GM11168 (cell line): Measurements from ENCODE around the gene HOXA11.

Experiments used
- in situ Hi-C: fragments of 300-500 bp; cut with MboI; formaldehyde crosslinking; loops from one replicate; pipeline ENCODE4 v1.12.0; 2022; ENCODE audit warnings: low sequenced_read_pairs; ENCODE audit not compliant: unreplicated experiment

Gene HOXA11

DNA sequence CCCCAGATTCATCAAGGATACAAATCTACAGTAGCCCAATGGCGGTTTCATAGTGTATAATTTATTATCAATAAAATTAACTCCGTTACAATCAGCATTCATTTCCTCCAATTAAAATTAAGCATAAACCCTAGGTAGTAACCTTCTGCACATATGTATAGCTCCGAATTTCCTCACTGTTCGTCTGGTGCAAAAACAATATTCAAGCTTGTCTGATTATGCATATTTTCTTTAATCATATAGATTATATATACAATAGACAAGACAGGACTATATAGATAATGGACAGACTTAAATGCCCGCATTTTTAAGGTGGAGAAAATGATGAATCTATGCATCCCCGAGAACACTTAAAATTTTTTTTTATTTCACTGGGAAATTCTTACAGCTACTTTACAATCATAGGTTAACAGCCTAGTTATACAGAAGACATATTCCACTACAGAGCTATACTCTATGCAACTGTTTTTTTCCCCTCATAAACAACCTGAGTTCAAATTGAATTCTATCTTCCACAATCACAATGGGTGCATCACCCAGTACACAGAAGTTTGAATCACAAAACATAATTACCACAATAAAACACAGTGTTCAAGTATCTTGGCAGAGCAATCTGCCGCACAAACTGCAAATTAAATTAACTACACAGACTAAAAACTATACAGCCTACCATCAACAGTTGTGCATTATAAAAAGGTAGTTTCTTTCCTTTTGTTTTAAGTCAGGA is 22.3 kb downstream of the HOXA11 start:
- in situ Hi-C loops: no loop called here

DNA sequence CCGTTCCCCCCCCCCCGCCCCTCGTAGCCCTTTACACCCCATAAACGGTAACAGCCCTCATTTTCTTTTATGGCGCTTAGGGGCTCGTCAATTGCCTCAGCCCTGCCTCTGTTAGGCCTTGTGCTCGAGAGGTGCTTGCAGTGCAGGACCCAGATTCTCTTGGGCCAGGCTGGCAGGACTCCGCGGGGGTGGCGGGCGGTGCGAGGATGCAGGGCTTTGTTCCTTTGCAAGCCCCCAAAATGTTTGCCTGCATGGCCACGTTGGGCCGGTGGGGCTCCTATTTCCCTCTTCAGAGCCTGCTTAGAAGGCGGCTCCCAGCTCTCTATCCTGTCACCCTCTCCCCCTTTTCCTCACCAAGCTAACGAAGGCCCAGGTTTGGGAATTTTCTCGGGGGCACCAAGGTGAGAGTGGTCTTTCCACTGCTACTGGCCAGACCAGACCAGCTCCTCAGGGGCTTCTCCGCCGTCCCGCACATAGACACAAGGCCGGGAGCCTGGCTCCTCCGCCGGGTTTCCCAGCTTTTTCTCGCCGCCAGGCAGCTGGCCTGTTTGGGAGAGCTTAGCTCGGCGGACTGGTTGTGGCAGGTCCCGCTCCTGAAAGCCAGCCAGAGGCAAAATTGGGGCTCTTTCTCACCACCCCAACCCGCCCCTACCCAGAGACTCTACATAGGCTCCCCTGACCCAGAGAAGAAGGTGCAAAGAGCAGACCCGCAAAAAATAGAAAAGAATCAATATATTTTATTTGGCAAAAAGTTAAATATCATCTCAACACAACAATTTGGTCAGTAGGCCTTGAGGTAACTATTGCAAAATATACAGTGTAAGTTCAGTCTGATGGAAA is 23.1 kb downstream of the HOXA11 start:
- in situ Hi-C loops: no loop called here

DNA sequence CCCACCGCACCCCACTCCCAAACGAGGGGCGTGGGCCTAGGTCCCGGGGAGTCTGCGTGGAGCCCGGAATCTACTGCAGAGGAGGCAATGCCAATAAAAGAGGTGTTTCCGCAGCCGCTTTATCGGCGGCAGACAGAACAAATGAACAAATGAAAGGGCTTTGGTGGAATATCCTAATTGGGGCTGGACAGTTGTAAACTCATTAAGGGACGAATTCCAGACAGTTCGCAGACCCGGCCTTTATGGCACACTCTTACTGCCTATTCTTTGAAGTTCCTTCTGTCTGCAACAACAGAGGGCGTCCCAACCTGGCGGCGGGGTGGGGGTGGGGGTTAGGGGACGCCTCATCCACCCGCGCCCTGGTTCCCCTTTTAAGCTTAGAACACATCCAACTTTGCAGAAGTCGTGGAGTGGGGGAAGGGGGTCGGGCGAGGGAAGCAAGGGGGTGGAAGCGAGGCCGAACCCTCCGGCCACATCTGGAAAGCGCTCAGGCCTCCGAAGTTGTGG is 23.8 kb downstream of the HOXA11 start:
- in situ Hi-C loops: no loop called here

DNA sequence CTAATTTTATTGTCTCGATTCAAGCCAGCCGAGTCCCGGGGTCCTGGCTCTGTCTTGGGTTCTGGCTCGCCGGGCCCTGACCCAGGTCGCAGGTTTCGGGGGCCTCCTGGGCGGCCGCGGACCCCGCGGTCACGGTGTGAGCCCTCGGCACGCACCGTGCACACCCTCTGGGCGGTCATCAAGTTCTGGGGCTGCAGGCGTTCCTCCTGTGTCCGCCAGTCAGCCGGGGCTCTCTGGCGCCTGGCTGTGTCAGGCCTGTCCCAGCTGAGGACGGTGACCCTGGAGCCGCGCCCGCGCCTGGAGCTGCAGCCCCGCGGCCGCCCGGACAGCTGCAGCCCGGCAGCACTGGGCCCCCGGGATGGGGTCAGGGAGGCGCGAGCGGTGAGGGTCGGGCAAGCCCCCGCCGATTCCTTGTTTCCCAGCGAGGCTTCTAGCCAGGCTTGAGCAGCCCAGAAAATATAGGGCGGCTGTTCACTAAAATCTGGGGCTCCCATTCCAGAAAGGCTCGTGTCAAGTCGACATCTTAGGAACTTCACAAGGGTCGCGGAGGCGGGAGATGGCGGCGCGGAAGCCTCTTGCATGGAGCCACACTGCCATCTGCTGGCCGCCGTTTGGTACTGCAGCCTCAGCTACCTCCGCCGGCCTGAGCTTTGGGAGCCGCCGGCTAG is 24.4 kb downstream of the HOXA11 start:
- in situ Hi-C loops: no loop called here

DNA sequence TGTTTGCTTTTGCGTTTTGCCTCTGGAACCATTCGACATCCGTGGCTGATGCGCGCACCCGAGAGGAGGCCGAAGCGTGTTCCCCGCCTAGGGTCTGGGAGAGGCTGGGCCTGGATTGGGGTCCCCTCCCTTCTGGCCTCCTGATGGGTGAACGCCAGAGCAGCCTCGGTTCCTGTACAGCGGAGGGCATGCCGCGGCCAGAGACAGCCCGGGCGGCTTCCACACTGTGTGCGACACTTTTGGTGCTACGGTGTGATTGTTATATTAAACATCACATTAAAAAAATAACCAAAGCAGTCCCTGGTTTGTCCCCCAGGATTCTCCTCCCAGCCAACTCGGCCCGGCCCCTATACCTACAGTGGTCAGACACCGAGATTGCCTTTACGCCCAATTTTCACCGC is 24.9 kb downstream of the HOXA11 start:
- in situ Hi-C loops: no loop called here

DNA sequence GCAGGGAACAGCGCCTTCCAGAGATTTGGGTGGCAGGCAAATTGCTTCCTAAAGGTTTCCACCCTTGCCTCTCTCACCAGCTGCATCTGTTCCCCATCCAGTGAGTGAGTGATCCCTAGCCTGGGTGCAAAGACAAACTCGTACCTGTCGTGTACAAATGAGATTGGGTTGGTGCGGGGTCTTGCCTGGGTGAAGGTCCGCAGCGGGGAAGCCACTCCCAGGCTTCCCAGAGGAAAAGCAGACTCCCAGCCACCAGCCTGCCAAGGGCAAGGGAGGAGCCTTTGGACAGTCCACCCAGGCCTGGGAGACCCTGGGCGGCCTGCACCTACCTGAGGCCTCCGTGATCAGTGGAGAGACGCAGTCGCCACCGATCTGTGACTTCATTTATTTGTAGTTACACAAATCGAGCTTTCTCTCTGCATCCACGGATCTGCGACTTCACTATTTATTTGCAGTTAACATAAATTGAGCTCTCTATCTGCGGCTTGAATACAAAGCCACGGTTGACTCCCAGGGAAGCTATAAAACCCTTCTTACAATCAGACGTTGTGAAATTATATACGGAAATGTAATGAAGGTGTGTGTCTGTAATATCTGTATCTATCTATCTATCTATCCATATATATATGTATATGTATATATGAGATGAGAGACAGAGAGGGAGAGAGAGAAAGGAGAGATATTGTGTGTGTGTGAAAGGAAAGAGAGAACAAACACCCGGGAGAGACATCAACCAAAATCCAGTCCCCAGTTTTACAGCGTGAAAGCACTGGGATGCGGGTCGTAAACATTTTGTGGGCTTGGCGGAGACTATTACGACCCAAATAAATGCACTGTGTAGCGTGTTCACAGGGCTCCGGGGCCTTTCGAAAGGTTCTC is 25.5 kb downstream of the HOXA11 start:
- in situ Hi-C loops: loop anchor here (10.0 kb wide), 2 partner anchors 655 to 795 kb away; no protein-coding TSS in a partner anchor

GRCh38 chr7:27158436-27159265 is 26.4 kb downstream of the HOXA11 start:
- in situ Hi-C loops: loop anchor here (10.0 kb wide), 2 partner anchors 654 to 794 kb away; no protein-coding TSS in a partner anchor

DNA sequence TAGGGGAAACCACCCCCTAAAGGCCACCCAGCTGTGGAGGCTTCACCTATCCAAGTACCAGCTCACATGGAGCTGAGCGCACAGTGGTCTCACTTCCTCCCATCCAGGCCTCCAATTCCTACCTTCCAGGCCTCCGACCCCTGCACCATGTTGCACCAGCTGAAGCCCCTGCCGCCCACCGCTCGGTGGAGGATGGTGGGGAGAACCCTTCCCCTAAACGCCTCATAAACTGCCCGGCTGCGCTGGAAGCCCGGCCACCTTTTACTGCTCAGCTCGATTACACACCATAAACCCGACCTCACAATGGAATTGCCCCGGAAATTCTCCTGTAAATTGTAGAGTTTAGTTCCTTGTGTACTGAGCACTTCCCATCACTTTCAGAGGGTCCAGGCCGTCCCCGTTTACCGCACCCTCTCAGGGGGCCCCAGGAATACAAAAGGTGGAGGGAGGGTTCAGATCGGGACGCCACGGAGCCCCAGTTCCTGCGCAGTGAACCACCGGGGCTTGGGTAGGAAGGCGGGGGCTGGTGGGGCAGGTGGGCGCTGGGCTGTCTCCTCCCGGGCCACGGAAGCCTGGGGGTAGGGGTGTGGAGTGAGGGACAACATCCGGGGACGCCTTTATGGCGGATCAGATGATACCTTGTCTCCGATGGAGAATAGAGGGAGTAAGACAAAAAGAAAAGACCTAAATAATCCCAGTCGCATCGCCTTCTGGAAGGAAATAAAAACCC is 27.2 kb downstream of the HOXA11 start:
- in situ Hi-C loops: loop anchor here (10.0 kb wide), 2 partner anchors 653 to 793 kb away; no protein-coding TSS in a partner anchor

DNA sequence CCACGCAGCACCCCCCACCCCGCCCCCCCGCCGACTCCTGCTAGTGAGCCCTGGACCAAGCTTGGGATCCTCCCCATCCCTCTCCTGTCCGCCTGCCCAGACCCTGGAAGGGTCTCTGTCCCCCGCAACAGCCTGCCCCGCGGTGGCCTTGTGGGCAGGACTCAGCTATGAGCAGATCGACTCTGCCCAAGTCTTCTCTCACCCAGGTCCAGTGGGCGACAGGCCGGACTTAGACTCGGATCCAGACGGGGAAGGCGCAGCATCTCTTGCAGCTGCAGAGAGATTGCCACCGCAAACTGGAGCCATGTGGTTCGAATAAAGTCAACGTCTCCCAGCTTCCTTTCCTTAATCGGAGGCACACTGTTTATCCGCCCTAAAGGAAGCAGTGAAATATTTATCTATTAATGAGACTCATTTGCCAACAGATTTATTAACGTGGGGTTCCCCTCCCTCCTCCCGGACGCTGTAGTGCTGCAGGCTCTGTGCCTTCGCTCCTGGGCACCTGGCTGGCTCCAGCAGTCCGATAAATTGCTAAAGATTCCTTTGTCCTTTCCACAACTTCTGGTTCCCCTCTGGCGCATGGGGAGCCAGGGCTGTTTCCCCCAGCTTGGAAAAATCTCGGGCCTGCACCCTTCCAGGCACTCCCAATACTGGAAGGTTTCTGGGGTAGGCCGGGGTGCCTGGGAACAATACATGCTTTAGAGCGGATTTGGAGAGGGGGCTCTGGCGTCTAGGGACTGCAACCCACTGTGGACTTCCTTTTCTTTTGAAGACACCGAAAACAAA is 27.9 kb downstream of the HOXA11 start:
- in situ Hi-C loops: loop anchor here (10.0 kb wide), 2 partner anchors 652 to 792 kb away; no protein-coding TSS in a partner anchor

DNA sequence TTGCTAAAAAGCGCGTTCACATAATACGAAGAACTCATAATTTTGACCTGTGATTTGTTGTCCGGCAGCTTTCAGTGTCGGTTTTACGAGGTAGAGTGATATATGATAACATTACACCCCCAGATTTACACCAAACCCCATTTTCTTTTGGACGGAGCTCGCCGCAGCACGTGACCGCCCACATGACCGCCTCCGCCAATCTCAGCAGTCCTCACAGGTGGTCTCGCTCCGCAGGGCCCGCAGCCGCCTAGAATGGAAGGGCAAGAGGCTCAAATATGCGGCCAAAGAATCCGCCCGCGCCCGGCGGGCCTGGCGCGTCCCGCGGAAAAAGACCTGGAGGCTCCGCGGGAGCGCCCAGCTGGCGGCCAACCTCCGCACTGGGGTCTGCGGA is 28.5 kb downstream of the HOXA11 start, which contains the start of gene HOXA7:
HOXA7 (minus strand) TSS at position 168 of the 391 bp plus-strand sequence; CDS start at position 38, 130 bp downstream.
- in situ Hi-C loops: loop anchor here (10.0 kb wide), 2 partner anchors 652 to 792 kb away; no protein-coding TSS in a partner anchor

GRCh38 chr7:27155816-27156507 is 29.1 kb downstream of the HOXA11 start:
- in situ Hi-C loops: loop anchor here (10.0 kb wide), 2 partner anchors 651 to 791 kb away; no protein-coding TSS in a partner anchor

DNA sequence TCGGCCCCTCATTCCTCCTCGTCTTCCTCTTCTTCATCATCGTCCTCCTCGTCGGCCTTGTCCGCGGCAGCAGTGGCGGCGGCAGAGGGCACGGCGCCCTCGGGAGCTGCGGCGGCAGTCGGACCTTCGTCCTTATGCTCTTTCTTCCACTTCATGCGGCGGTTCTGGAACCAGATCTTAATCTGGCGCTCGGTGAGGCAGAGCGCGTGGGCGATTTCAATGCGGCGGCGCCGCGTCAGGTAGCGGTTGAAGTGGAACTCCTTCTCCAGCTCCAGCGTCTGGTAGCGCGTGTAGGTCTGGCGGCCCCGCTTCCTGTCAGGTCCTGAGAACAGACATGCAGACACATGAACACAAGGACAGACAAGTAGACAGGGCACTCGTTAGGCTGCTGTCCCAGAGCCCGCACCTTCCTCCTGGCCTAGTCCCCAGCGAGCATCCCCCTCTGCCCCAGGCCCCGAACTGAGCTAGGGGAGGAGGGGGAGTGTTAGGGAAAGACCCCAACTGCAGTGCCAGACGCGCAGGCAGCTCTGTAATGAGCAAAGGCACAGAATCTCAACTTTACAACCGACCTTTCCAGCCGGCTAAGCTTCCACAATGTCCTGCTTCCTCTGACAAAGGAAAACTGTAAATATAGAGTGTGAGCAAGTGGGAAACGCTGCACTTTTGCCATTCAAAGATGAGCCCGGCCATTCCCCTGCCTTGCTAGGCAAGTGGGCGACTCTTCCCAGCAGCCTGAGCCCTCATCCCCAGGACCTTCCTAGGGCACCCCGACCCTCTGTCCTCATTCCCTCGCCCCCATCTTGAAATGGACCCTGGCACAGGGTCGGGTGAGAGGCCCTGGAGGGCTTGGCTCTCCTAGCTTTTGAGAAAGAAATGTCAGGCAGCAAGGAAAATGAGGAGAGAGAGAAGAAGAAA is 29.9 kb downstream of the HOXA11 start:
- in situ Hi-C loops: loop anchor here (10.0 kb wide), 2 partner anchors 650 to 790 kb away; no protein-coding TSS in a partner anchor

- in situ Hi-C loops: loop anchor here (10.0 kb wide), 2 partner anchors 650 to 790 kb away; no protein-coding TSS in a partner anchor
Measured at GRCh38 chr7:27154369-27154768, 30.7 kb downstream of the HOXA11 start.

DNA sequence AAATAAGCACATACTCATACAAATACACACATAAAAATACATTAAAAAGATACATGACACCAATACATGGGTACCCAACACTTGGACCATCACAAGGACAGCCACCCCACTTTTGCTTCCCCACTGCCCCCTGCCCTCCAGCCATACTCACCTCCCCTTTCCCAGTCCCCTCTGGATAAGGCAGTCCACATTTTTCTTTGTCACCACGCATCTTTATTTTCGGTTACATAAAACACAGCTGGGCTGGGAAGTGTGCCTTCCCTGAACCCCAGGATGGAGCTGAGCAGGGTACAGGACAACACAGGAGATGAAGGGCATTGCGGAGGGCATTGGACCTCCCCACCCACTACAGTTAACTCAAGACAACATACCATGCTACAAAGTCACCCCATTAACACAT is 31.5 kb downstream of the HOXA11 start:
- in situ Hi-C loops: loop anchor here (10.0 kb wide), 2 partner anchors 649 to 789 kb away; no protein-coding TSS in a partner anchor

DNA sequence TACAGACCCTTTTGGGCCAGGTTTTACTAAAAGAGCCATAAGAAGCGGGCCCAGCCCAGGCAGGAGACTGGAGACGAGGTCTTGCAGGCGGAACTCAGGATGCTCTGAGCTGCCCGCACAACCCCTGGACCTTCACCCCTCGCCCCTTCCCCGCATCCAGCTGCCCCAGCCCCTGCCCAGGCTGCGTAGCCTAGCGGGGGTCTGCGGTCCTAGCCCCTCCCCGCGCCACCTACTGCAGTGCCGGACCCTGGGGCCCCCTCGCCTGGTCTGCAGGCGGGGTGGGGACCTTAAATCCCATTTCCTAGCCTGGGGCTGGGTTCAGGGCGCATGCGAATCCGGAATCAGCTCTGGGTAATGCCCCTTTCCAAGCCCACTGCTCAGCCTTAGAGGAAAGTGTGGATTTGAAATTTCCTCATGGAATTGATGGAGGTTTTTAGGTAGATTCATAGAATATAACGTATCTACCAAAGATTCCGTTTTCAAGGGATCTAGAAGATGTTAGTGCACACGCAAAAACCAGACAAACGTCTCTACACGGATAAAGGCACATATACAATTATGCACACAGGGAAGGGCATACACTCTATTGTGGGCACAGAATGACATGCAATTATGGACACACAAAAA is 32.1 kb downstream of the HOXA11 start:
- in situ Hi-C loops: loop anchor here (10.0 kb wide), 2 partner anchors 648 to 788 kb away; no protein-coding TSS in a partner anchor
